ENCODE data around the gene AZIN2.

Gene AZIN2

GRCh38 chr1:33080885-33081553, at the start of gene AZIN2:
Gene AZIN2, plus strand, starts transcription at chr1:33081153. Its CDS starts 1,097 bp downstream, at chr1:33082250.
- H3K4me3 ChIP-seq (ENCODE audit: control insufficient read depth, low read depth, low read length) = peak within 1 kb of the TSS; percentile 92
- no peak for TF ChIP-seq CTCF (IDR thresholded peaks at IDR 0.05; ENCODE audit: control insufficient read depth, insufficient read depth, low read depth, low read length, missing control alignments)
- peak; percentile 77 for DNase-seq (ENCODE audit: low read depth)

GRCh38 chr1:33031506-33031905, 49.4 kb upstream of the AZIN2 start:
- no peak for TF ChIP-seq CTCF (IDR thresholded peaks at IDR 0.05; ENCODE audit: control insufficient read depth, insufficient read depth, low read depth, low read length, missing control alignments)
- no peak for DNase-seq (ENCODE audit: low read depth)
- H3K4me3 ChIP-seq (ENCODE audit: control insufficient read depth, low read depth, low read length) = no peak overlapping the region

- no peak for TF ChIP-seq CTCF (IDR thresholded peaks at IDR 0.05; ENCODE audit: control insufficient read depth, insufficient read depth, low read depth, low read length, missing control alignments)
- no peak for DNase-seq (ENCODE audit: low read depth)
- H3K4me3 ChIP-seq (ENCODE audit: control insufficient read depth, low read depth, low read length) = no peak overlapping the region
Measured at GRCh38 chr1:33032126-33032869, 48.7 kb upstream of the AZIN2 start.

- H3K4me3 ChIP-seq (ENCODE audit: control insufficient read depth, low read depth, low read length) = peak overlapping the region; percentile 99
- DNase-seq (ENCODE audit: low read depth) = no peak
- TF ChIP-seq CTCF (IDR thresholded peaks at IDR 0.05; ENCODE audit: control insufficient read depth, insufficient read depth, low read depth, low read length, missing control alignments) = no peak
Measured at GRCh38 chr1:33036051-33036525, 44.9 kb upstream of the AZIN2 start.

- TF ChIP-seq CTCF (IDR thresholded peaks at IDR 0.05; ENCODE audit: control insufficient read depth, insufficient read depth, low read depth, low read length, missing control alignments) = no peak
- DNase-seq (ENCODE audit: low read depth) = peak; percentile 91
- peak within 1 kb of the TSS; percentile 99 for H3K4me3 ChIP-seq (ENCODE audit: control insufficient read depth, low read depth, low read length)
Measured at GRCh38 chr1:33036526-33037503, 44.1 kb upstream of the AZIN2 start, which contains the start of gene AK2. Gene AK2, minus strand, starts transcription at chr1:33036883. Its CDS starts 55 bp downstream, at chr1:33036828.

- TF ChIP-seq CTCF (IDR thresholded peaks at IDR 0.05; ENCODE audit: control insufficient read depth, insufficient read depth, low read depth, low read length, missing control alignments) = no peak
- no peak for DNase-seq (ENCODE audit: low read depth)
- no peak overlapping the region for H3K4me3 ChIP-seq (ENCODE audit: control insufficient read depth, low read depth, low read length)
Measured at GRCh38 chr1:33039840-33040239, 41.1 kb upstream of the AZIN2 start.
